K562 (cell line): ENCODE measurements around the gene TRDMT1. TPM values are rescaled to one million over a fixed set of nuclear protein-coding genes. Genes with fewer than 3 reads are reported as not detected.
A peak's percentile ranks its signal among the peaks of the same experiment; 100 is the strongest.

Source experiments
- ATAC-seq: fragments of 200-7000 bp; cut with Tn5 transposase; 3 replicates; pipeline ENCODE4 v1.9.1; 2020; ENCODE audit warnings: moderate library complexity
- BruUV-seq: library from RNA; stranded (reverse); fragments of 400-500 nt; replicated peaks from 2 replicates; lab custom pipeline; 2021; lab: Mats Ljungman, UMichigan
- CTCF ChIA-PET: fragments of 300-600 bp; formaldehyde crosslinking; extraction: SDS; loops from one replicate; lab custom pipeline; 2021; ENCODE audit warnings: low intra/inter-chr PET ratio; lab: Yijun Ruan, JAX
- POLR2A ChIA-PET: fragments of 300-600, 350-650 bp; sonication (Branson Sonifier 250); formaldehyde crosslinking; extraction: SDS; loops from one replicate; lab custom pipeline; 2021; ENCODE audit warnings: antibody characterized with exemption, inconsistent platforms; lab: Yijun Ruan, JAX
- DNase-seq, 4 experiments: peaks; one replicate each; pipeline versions ENCODE4 v3.0.0 to v3.0.0-alpha.2; 2011 to 2018; ENCODE audit warnings: low spot score in 3 of 4, mixed read lengths in 3 of 4; ENCODE audit errors: extremely low read depth in 1 of 4
- FAIRE-seq: peaks from 2 replicates; lab custom pipeline; 2011; peaks lifted over from hg19 to GRCh38; lab: Jason Lieb, UNC
- H2AFZ ChIP-seq: 2 replicates; pipeline ENCODE4 v1.6.0; 2011; ENCODE audit warnings: low read depth, low read length, control low read depth, inconsistent platforms
- H3K27ac ChIP-seq: fragments of 200-600 bp; 3 replicates; pipeline ENCODE4 v1.8.0; 2011; ENCODE audit warnings: low read depth, mild to moderate bottlenecking, control low read depth, inconsistent platforms, low read length, moderate library complexity, mixed read lengths; ENCODE audit errors: extremely low read depth
- H3K27me3 ChIP-seq, 2 experiments: fragments of 300-600 bp in 1 of 2; 2 replicates in 1 of 2; 3 replicates in 1 of 2; pipeline versions ENCODE4 v1.6.0 to v1.8.0; 2011; ENCODE audit warnings: inconsistent platforms in 2 of 2, low read length in 2 of 2, mild to moderate bottlenecking in 1 of 2, mixed read lengths in 1 of 2, moderate library complexity in 1 of 2; ENCODE audit not compliant: control insufficient read depth in 2 of 2, insufficient read depth in 2 of 2
- H3K36me3 ChIP-seq: fragments of 300-600 bp; 3 replicates; pipeline ENCODE4 v1.8.0; 2011; ENCODE audit warnings: mild to moderate bottlenecking, low read length, inconsistent platforms; ENCODE audit not compliant: control insufficient read depth, insufficient read depth
- H3K4me1 ChIP-seq, 2 experiments: fragments of 200-600 bp in 1 of 2; replicated peaks in 1 of 2; 2 replicates in 1 of 2; 3 replicates in 1 of 2; pipeline versions ENCODE4 v1.5.1 to v1.8.0; 2011; ENCODE audit warnings: inconsistent platforms in 2 of 2, low read length in 2 of 2, mild to moderate bottlenecking in 1 of 2, mixed read lengths in 1 of 2, moderate library complexity in 1 of 2; ENCODE audit not compliant: control insufficient read depth in 2 of 2, insufficient read depth in 2 of 2
- H3K4me2 ChIP-seq: 2 replicates; pipeline ENCODE4 v1.6.1; 2011; ENCODE audit warnings: low read length, control low read depth, inconsistent platforms, mixed read lengths; ENCODE audit not compliant: insufficient read depth
- H3K4me3 ChIP-seq: fragments of 200-600 bp; sonication (generic), shearing (Covaris generic); 2 replicates; pipeline ENCODE4 v1.5.1; 2016; ENCODE audit warnings: control low read depth, inconsistent platforms
- H3K79me2 ChIP-seq: fragments of 200-600 bp; 3 replicates; pipeline ENCODE4 v1.8.0; 2011; ENCODE audit warnings: low read length, inconsistent platforms; ENCODE audit not compliant: control insufficient read depth, insufficient read depth
- H3K9ac ChIP-seq, 2 experiments: 2 replicates each; pipeline versions ENCODE4 v1.6.0 to v1.6.1; 2011; ENCODE audit warnings: low read depth in 2 of 2, low read length in 2 of 2, control low read depth in 1 of 2, inconsistent platforms in 1 of 2, mild to moderate bottlenecking in 1 of 2, mixed read lengths in 1 of 2; ENCODE audit not compliant: insufficient read depth in 1 of 2
- H3K9me1 ChIP-seq: one replicate; pipeline ENCODE4 v1.6.0; 2011; ENCODE audit warnings: inconsistent platforms, mild to moderate bottlenecking, low read length, moderate library complexity; ENCODE audit not compliant: control insufficient read depth, insufficient read depth
- H3K9me3 ChIP-seq: replicated peaks from 2 replicates; pipeline ENCODE4 v1.5.1; 2011; ENCODE audit warnings: low read depth, low read length, inconsistent platforms; ENCODE audit not compliant: control insufficient read depth, insufficient read depth
- H4K20me1 ChIP-seq: replicated peaks from 2 replicates; pipeline ENCODE4 v1.6.1; 2011; ENCODE audit warnings: low read length, inconsistent platforms, mixed read lengths; ENCODE audit not compliant: control insufficient read depth, insufficient read depth
- CBFA2T3 ChIP-seq: fragments of 450-650 bp; IDR thresholded peaks from 2 replicates; pipeline ENCODE4 v1.6.1; 2017
- EHMT2 ChIP-seq: fragments of 450-650 bp; IDR thresholded peaks from 2 replicates; pipeline ENCODE4 v1.6.1; 2018; ENCODE audit warnings: antibody characterized with exemption
- FOXA1 ChIP-seq: fragments of 450-650 bp; IDR thresholded peaks from 2 replicates; pipeline ENCODE4 v1.6.1; 2016; ENCODE audit warnings: mild to moderate bottlenecking, borderline replicate concordance
- GATAD2A ChIP-seq: fragments of 450-650 bp; IDR thresholded peaks from 2 replicates; pipeline ENCODE4 v1.6.1; 2017
- HMBOX1 ChIP-seq: sonication (generic); IDR thresholded peaks from 2 replicates; pipeline ENCODE4 v1.6.1; 2016
- IFI16 ChIP-seq: fragments of 250-450 bp; sonication (Bioruptor Pico); IDR thresholded peaks from 2 replicates; pipeline ENCODE4 v2.1.2; 2022; ENCODE audit warnings: mild to moderate bottlenecking, inconsistent platforms
- XRCC4 ChIP-seq: IDR thresholded peaks from one replicate; pipeline ENCODE4 v1.6.1; 2011; ENCODE audit not compliant: insufficient read depth, insufficient read length; ENCODE audit errors: extremely low read depth
- in situ Hi-C: fragments of 300-500 bp; cut with MboI; formaldehyde crosslinking; loops from 4 replicates; pipeline ENCODE4 v1.15.0; 2018; ENCODE audit warnings: inconsistent platforms, mixed read lengths
- intact Hi-C: fragments of 100-400 bp; cut with micrococcal nuclease; formaldehyde crosslinking; loops from 2 replicates; pipeline ENCODE4 v1.14.2; 2022
- polyA plus RNA-seq, 8 experiments: library from polyadenylated mRNA; depleted of rRNA in 4 of 8; stranded (reverse) in 5 of 8; unstranded in 3 of 8; fragments of >200 nt; fragmentation: Nextera tagmentation in 2 of 8; fragmentation: Illumina TruSeq in 1 of 8; extraction: Ambion mirVana in 2 of 8; extraction: Trizol in 1 of 8; gene quantifications; 2 replicates each; pipeline versions ENCODE4 v1.2.1 to v1.2.3, GENCODE V29; 2011 to 2014; ENCODE audit warnings: inconsistent platforms in 1 of 8, missing spikeins in 1 of 8
- total RNA-seq, 7 experiments: library from RNA; depleted of rRNA in 6 of 7; stranded (reverse); fragments of >200 nt in 6 of 7; fragmentation: Illumina TruSeq in 2 of 7; extraction: Trizol in 2 of 7; gene quantifications; 2 replicates each; pipeline versions ENCODE4 v1.2.1 to v1.2.3, GENCODE V29; 2011 to 2021; ENCODE audit warnings: low replicate concordance in 1 of 7

Gene TRDMT1
- total and polyA plus RNA-seq, 9 of the 15 experiments (the other 6 are each of a cell fraction or from before 2014, with no cell fraction given): 5.4 to 12.6 (median 9.3) TPM

DNA sequence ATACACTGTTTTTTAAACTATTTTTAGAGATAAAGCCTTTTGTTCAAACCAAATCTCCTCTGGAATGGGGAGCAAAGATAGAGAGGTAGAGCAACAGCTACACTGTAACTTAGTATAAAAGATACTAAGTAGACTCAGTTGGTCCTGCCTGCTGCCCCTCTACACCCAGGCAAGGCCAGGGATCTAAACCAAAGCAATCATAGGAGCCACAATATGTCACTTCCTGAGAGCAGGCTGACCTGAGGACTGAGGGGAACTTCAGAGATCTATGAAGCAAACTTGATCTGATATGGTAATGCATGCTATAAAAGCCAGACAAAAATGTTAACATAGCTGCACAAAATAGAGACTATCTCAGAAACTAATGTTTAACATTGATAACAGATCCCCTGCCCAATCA lies 7.0 kb upstream of the TRDMT1 start:
- ATAC-seq: peak; percentile 23; the same call in 2 of the 3 replicates
- no peak overlapping the region for H3K9ac ChIP-seq
- H3K9me1 ChIP-seq: no peaks in the 10 kb centered on the region
- no peaks in the 10 kb centered on the region for H3K36me3 ChIP-seq
- peak overlapping the region; percentile 29; the same call in 1 of the 2 replicates for H2AFZ ChIP-seq
- POLR2A ChIA-PET: interaction anchor here (0.9 kb wide), 1 partner anchor 22 kb away, joined by 3 read pairs; no protein-coding TSS in a partner anchor
- H3K4me3 ChIP-seq: no peak overlapping the region
- H4K20me1 ChIP-seq: no peaks in the 10 kb centered on the region
- H3K4me2 ChIP-seq: no peak overlapping the region
- no TSS peak for BruUV-seq
- TF ChIP-seq GATAD2A (no peak), CBFA2T3 (0 out of 2 replicates have a peak, but pooled peaks have one; percentile 12), XRCC4 (no peak), IFI16 (CRISPR knock-in tag) (no peak), HMBOX1 (peak; percentile 43; the same call in 1 of the 2 replicates), EHMT2 (no peak), FOXA1 (no peak)
- peak overlapping the region; percentile 29; the same call in 1 of the 3 replicates for H3K27ac ChIP-seq
- peaks cover 6 to 34% of the 10 kb centered on the region in 2 experiments; a peak in 4 of 5 replicates for H3K4me1 ChIP-seq
- no peak for DNase-seq
- no peak for FAIRE-seq
- intact Hi-C loops: no loop called here
- no peaks in the 10 kb centered on the region for H3K79me2 ChIP-seq
- CTCF ChIA-PET: no interaction called here
- H3K27me3 ChIP-seq: no peaks in the 10 kb centered on the region
- H3K9me3 ChIP-seq: no peaks in the 10 kb centered on the region
- in situ Hi-C loops: no loop called here
